Mesendoderm (in vitro differentiated cells): ENCODE measurements around the gene TJP2.

ENCODE experiments used
- DNase-seq: peaks from one replicate; pipeline ENCODE4 v3.0.0; 2013
- H2AK5ac ChIP-seq: 2 replicates; pipeline ENCODE4 v1.6.1; 2013; ENCODE audit warnings: low read length, inconsistent platforms
- H2BK120ac ChIP-seq: 2 replicates; pipeline ENCODE4 v1.6.1; 2013; ENCODE audit warnings: low read depth, mild to moderate bottlenecking, low read length, moderate library complexity, mixed read lengths
- H2BK15ac ChIP-seq: replicated peaks from 2 replicates; pipeline ENCODE4 v1.6.1; 2013; ENCODE audit warnings: low read depth, mild to moderate bottlenecking, moderate library complexity
- H2BK5ac ChIP-seq: 2 replicates; pipeline ENCODE4 v1.6.1; 2013; ENCODE audit warnings: low read length, inconsistent platforms
- H3K18ac ChIP-seq: 2 replicates; pipeline ENCODE4 v1.6.1; 2013; ENCODE audit warnings: mild to moderate bottlenecking, low read length, mixed read lengths
- H3K23ac ChIP-seq: one replicate; pipeline ENCODE4 v1.6.1; 2013; ENCODE audit warnings: low read length
- H3K27ac ChIP-seq: 2 replicates; pipeline ENCODE4 v1.5.1; 2013; ENCODE audit warnings: low read depth, mild to moderate bottlenecking, inconsistent platforms, low read length, moderate library complexity
- H3K27me3 ChIP-seq: 2 replicates; pipeline ENCODE4 v1.6.1; 2013; ENCODE audit warnings: low read length, control low read depth, mild to moderate bottlenecking, inconsistent platforms; ENCODE audit not compliant: insufficient read depth, poor library complexity
- H3K36me3 ChIP-seq: 2 replicates; pipeline ENCODE4 v1.6.1; 2013; ENCODE audit warnings: low read length, inconsistent platforms; ENCODE audit not compliant: control insufficient read depth, insufficient read depth
- H3K4ac ChIP-seq: one replicate; pipeline ENCODE4 v1.6.1; 2013; ENCODE audit warnings: low read depth, mild to moderate bottlenecking, low read length, moderate library complexity
- H3K4me1 ChIP-seq: 2 replicates; pipeline ENCODE4 v1.6.1; 2013; ENCODE audit warnings: low read depth, low read length, inconsistent platforms; ENCODE audit not compliant: control insufficient read depth
- H3K4me2 ChIP-seq: 2 replicates; pipeline ENCODE4 v1.6.1; 2013; ENCODE audit warnings: low read length
- H3K4me3 ChIP-seq: 2 replicates; pipeline ENCODE4 v1.5.1; 2013; ENCODE audit warnings: mild to moderate bottlenecking, low read length
- H3K56ac ChIP-seq: one replicate; pipeline ENCODE4 v1.6.1; 2013; ENCODE audit warnings: low read length
- H3K79me1 ChIP-seq: 2 replicates; pipeline ENCODE4 v1.6.1; 2013; ENCODE audit warnings: low read length, inconsistent platforms
- H3K79me2 ChIP-seq: 2 replicates; pipeline ENCODE4 v1.6.1; 2013; ENCODE audit warnings: mild to moderate bottlenecking, low read length; ENCODE audit not compliant: control insufficient read depth, insufficient read depth
- H3K9ac ChIP-seq: 2 replicates; pipeline ENCODE4 v1.6.1; 2013; ENCODE audit warnings: low read length, inconsistent platforms
- H4K5ac ChIP-seq: one replicate; pipeline ENCODE4 v1.6.1; 2013; ENCODE audit warnings: low read length
- H4K8ac ChIP-seq: one replicate; pipeline ENCODE4 v1.6.1; 2013; ENCODE audit warnings: low read depth, mild to moderate bottlenecking, control low read depth, low read length, moderate library complexity
- WGBS: extraction: QIAGEN DNeasy Blood & Tissue Kit; methylation state at CpG from one replicate; pipeline ENCODE4 v1.1.7; 2013; ENCODE audit warnings: low lambda C conversion rate, missing lambda C conversion rate; ENCODE audit not compliant: insufficient coverage; ENCODE audit errors: extremely low coverage; 5-methylcytosine and 5-hydroxymethylcytosine counted together

The TJP2 gene

DNA sequence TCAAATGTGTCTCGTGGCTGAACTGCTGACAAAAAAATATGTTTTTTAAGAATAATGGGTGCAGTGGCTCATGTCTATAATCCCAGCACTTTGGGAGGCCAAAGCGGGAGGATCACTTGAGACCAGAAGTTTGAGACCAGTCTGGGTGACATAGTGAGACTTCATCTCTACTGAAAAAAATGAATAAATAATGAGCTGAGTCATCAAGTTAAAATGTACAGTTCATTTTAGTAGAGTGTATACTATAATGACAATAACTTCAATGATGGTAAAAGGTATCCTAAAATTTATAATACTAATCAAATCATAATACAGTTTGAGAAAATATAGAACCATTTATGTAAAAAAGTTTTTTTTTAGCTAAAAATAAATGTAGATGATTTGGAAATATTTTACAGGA is 37.9 kb upstream of the TJP2 start:
- Histone ChIP-seq H3K79me1 (peaks cover 13% of the 10 kb centered on the region), H3K9ac (no peak overlapping the region), H3K79me2 (peaks cover 41% of the 10 kb centered on the region), H3K36me3 (no peaks in the 10 kb centered on the region), H3K23ac (no peak overlapping the region), H3K4ac (no peak overlapping the region), H3K4me2 (no peak overlapping the region), H3K4me1 (peaks cover 2% of the 10 kb centered on the region), H4K8ac (no peak overlapping the region), H2AK5ac (no peak overlapping the region), H3K4me3 (no peak overlapping the region), H2BK120ac (no peak overlapping the region), H3K27ac (no peak overlapping the region), H2BK5ac (no peak overlapping the region), H2BK15ac (no peak overlapping the region), H4K5ac (no peak overlapping the region), H3K56ac (no peak overlapping the region), H3K27me3 (no peaks in the 10 kb centered on the region), H3K18ac (no peak overlapping the region)
- no peak for DNase-seq
- no CpG with 5 or more reads among the region's 2 CpGs for WGBS

DNA sequence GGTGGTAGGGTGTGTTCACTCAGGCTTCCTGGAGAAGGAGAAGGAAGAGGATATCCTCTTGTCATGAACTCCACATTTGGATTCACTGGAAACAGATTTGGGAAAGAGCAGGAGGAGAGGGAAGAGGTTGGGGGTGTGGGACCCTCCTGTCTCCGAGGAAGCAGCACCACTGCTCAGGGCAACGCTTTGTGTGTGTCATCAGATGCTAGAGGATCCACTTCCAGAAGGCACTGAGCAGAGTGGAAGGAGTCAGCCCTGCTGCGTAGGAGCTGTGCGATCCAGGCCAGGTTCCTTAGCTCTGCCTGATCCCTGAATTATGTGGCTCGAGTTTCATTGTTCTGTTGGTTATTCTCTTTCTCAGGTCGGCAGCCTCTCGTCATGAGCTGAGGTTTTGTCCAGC is 37.3 kb upstream of the TJP2 start:
- no peak overlapping the region for H2BK5ac ChIP-seq
- no peak overlapping the region for H2AK5ac ChIP-seq
- H3K27me3 ChIP-seq = no peaks in the 10 kb centered on the region
- peaks cover 2% of the 10 kb centered on the region for H3K4me1 ChIP-seq
- H3K4me2 ChIP-seq = no peak overlapping the region
- H3K4me3 ChIP-seq = no peak overlapping the region
- no peak overlapping the region for H3K27ac ChIP-seq
- WGBS = no CpG with 5 or more reads among the region's 7 CpGs
- DNase-seq = no peak
- no peak overlapping the region for H4K8ac ChIP-seq
- no peak overlapping the region for H3K56ac ChIP-seq
- H3K4ac ChIP-seq = no peak overlapping the region
- H4K5ac ChIP-seq = no peak overlapping the region
- H3K79me2 ChIP-seq = peaks cover 36% of the 10 kb centered on the region
- no peak overlapping the region for H3K18ac ChIP-seq
- no peak overlapping the region for H2BK15ac ChIP-seq
- peaks cover 13% of the 10 kb centered on the region for H3K79me1 ChIP-seq
- no peaks in the 10 kb centered on the region for H3K36me3 ChIP-seq
- H3K9ac ChIP-seq = no peak overlapping the region
- no peak overlapping the region for H2BK120ac ChIP-seq
- H3K23ac ChIP-seq = no peak overlapping the region

GRCh38 chr9:69137311-69137710 is 36.8 kb upstream of the TJP2 start:
- H4K8ac ChIP-seq = no peak overlapping the region
- WGBS = no CpG with 5 or more reads among the region's 8 CpGs
- no peak overlapping the region for H2BK15ac ChIP-seq
- H3K4me3 ChIP-seq = no peak overlapping the region
- no peak overlapping the region for H3K4me2 ChIP-seq
- no peak overlapping the region for H2BK5ac ChIP-seq
- H3K79me2 ChIP-seq = peaks cover 35% of the 10 kb centered on the region
- H3K4ac ChIP-seq = no peak overlapping the region
- H3K27ac ChIP-seq = no peak overlapping the region
- H3K56ac ChIP-seq = no peak overlapping the region
- H3K79me1 ChIP-seq = peaks cover 12% of the 10 kb centered on the region
- peaks cover 2% of the 10 kb centered on the region for H3K4me1 ChIP-seq
- no peaks in the 10 kb centered on the region for H3K36me3 ChIP-seq
- H3K18ac ChIP-seq = no peak overlapping the region
- H3K9ac ChIP-seq = no peak overlapping the region
- no peak overlapping the region for H3K23ac ChIP-seq
- no peak for DNase-seq
- no peak overlapping the region for H2BK120ac ChIP-seq
- H4K5ac ChIP-seq = no peak overlapping the region
- no peak overlapping the region for H2AK5ac ChIP-seq
- H3K27me3 ChIP-seq = no peaks in the 10 kb centered on the region

GRCh38 chr9:69139596-69139995 is 34.5 kb upstream of the TJP2 start:
- WGBS = no CpG with 5 or more reads among the region's 9 CpGs
- H4K5ac ChIP-seq = no peak overlapping the region

DNA sequence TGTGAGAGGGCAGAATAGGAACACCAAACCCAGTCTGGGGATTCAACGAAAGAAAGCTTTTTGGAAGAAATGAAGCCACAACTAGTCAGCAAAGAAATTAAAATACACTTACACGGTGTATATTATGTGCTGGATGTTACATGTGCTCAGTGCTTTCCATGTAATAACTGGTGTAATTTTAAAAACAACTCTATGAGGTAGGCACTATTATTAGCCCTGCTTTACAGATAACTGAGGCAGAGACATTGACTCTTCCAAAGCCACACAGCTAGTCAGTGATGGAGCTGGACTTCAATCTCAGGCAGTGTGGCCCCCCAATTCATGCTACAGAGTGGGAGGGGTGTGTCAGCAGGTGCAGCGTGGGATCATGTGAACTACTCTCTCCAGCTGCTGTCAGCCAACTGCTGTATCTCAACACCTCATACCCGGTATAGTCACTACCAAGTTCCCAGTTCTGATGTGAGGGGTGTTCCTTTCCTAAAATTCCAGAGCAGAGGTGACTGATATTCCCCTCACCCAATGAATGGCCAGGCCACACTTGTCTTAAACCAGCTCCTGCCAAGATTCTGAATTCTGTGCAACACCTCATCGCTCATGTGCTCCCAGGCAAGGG is 33.8 kb upstream of the TJP2 start:
- Histone ChIP-seq H2BK5ac (no peak overlapping the region), H3K27ac (no peak overlapping the region), H3K4ac (no peak overlapping the region), H4K8ac (no peak overlapping the region), H3K4me2 (no peak overlapping the region), H3K27me3 (no peaks in the 10 kb centered on the region), H4K5ac (no peak overlapping the region), H2AK5ac (no peak overlapping the region), H3K56ac (no peak overlapping the region), H3K4me3 (no peak overlapping the region), H3K79me1 (peaks cover 6% of the 10 kb centered on the region), H2BK120ac (no peak overlapping the region), H3K9ac (no peak overlapping the region), H3K18ac (no peak overlapping the region), H3K23ac (no peak overlapping the region), H3K4me1 (no peaks in the 10 kb centered on the region), H2BK15ac (no peak overlapping the region), H3K79me2 (peaks cover 13% of the 10 kb centered on the region), H3K36me3 (no peaks in the 10 kb centered on the region)
- WGBS = no CpG with 5 or more reads among the region's 5 CpGs
- DNase-seq = no peak

More at GRCh38 chr9:69139596-69139995, 34.5 kb upstream of the TJP2 start:
- Histone ChIP-seq H3K23ac (no peak overlapping the region), H3K27me3 (no peaks in the 10 kb centered on the region), H3K36me3 (no peaks in the 10 kb centered on the region), H3K27ac (no peak overlapping the region), H2BK5ac (no peak overlapping the region), H4K8ac (no peak overlapping the region), H3K4ac (no peak overlapping the region), H3K79me1 (peaks cover 6% of the 10 kb centered on the region), H3K4me2 (no peak overlapping the region), H2AK5ac (no peak overlapping the region), H3K4me1 (no peaks in the 10 kb centered on the region), H3K9ac (no peak overlapping the region), H3K56ac (no peak overlapping the region), H3K79me2 (peaks cover 18% of the 10 kb centered on the region), H2BK120ac (no peak overlapping the region), H3K18ac (no peak overlapping the region), H3K4me3 (no peak overlapping the region), H2BK15ac (no peak overlapping the region)
- DNase-seq = no peak

GRCh38 chr9:69141851-69142250 is 32.2 kb upstream of the TJP2 start:
- H2AK5ac ChIP-seq = no peak overlapping the region
- H3K27ac ChIP-seq = no peak overlapping the region
- H2BK15ac ChIP-seq = no peak overlapping the region
- no peak overlapping the region for H3K4ac ChIP-seq
- H3K56ac ChIP-seq = no peak overlapping the region
- no peak overlapping the region for H3K23ac ChIP-seq
- H2BK5ac ChIP-seq = no peak overlapping the region
- H3K36me3 ChIP-seq = no peaks in the 10 kb centered on the region
- no peak overlapping the region for H3K4me3 ChIP-seq
- H3K18ac ChIP-seq = no peak overlapping the region
- H3K79me1 ChIP-seq = peaks cover 5% of the 10 kb centered on the region
- H3K4me2 ChIP-seq = no peak overlapping the region
- no peaks in the 10 kb centered on the region for H3K4me1 ChIP-seq
- no peak overlapping the region for H4K5ac ChIP-seq
- no peak overlapping the region for H2BK120ac ChIP-seq
- no peak overlapping the region for H4K8ac ChIP-seq
- H3K9ac ChIP-seq = no peak overlapping the region
- H3K79me2 ChIP-seq = peaks cover 12% of the 10 kb centered on the region
- H3K27me3 ChIP-seq = no peaks in the 10 kb centered on the region
- no CpG with 5 or more reads among the region's 5 CpGs for WGBS
- DNase-seq = no peak
